OCI-LY1 (cell line): Measurements from ENCODE around the gene ARRDC5.

Experiments used
- CTCF ChIP-seq: fragments of 200-600 bp; sonication (generic), shearing (Covaris generic); IDR thresholded peaks from 2 replicates; pipeline ENCODE4 v1.5.1; 2017; ENCODE audit warnings: mild to moderate bottlenecking, antibody characterized with exemption, low read length, moderate library complexity, mixed read lengths
- EZH2 ChIP-seq: fragments of 200-600 bp; sonication (generic), shearing (Covaris generic); IDR thresholded peaks from 2 replicates; pipeline ENCODE4 v1.8.0; 2017; ENCODE audit warnings: borderline replicate concordance, mixed run types, mild to moderate bottlenecking, antibody characterized with exemption, low read length, moderate library complexity, mixed read lengths

- TF ChIP-seq CTCF (no peak), EZH2 (no peak)
Observed at GRCh38 chr19:4908781-4909155, 6.1 kb upstream of the ARRDC5 start.
